ENCODE results near the gene SPTBN2. TPM values are rescaled to one million over a fixed set of nuclear protein-coding genes. Genes with fewer than 3 reads are reported as not detected.

SPTBN2 gene
- total RNA-seq, 1 experiment from 2014 or later = 40.7 TPM

GRCh38 chr11:66639066-66639813 is 89.8 kb downstream of the SPTBN2 start:
- peak overlapping the region; percentile 99 for H3K27ac Mint-ChIP-seq
- H3K9me3 Mint-ChIP-seq = no peaks in the 10 kb centered on the region
- TF ChIP-seq ARID4B (CRISPR knock-in tag; IDR thresholded peaks at IDR 0.05; ENCODE audit: borderline replicate concordance) = no peak
- no peak for TF ChIP-seq E2F5 (CRISPR knock-in tag; IDR thresholded peaks at IDR 0.05)
- no peak for TF ChIP-seq ZNF396 (CRISPR knock-in tag; IDR thresholded peaks at IDR 0.05; ENCODE audit: borderline replicate concordance)
- no peak for TF ChIP-seq FOXK1 (CRISPR knock-in tag; IDR thresholded peaks at IDR 0.05)
- TF ChIP-seq SMAD4 (CRISPR knock-in tag; IDR thresholded peaks at IDR 0.05) = no peak
- no peak for TF ChIP-seq TCF7 (CRISPR knock-in tag; IDR thresholded peaks at IDR 0.05; ENCODE audit: low read depth)
- TF ChIP-seq, protein P1, sequence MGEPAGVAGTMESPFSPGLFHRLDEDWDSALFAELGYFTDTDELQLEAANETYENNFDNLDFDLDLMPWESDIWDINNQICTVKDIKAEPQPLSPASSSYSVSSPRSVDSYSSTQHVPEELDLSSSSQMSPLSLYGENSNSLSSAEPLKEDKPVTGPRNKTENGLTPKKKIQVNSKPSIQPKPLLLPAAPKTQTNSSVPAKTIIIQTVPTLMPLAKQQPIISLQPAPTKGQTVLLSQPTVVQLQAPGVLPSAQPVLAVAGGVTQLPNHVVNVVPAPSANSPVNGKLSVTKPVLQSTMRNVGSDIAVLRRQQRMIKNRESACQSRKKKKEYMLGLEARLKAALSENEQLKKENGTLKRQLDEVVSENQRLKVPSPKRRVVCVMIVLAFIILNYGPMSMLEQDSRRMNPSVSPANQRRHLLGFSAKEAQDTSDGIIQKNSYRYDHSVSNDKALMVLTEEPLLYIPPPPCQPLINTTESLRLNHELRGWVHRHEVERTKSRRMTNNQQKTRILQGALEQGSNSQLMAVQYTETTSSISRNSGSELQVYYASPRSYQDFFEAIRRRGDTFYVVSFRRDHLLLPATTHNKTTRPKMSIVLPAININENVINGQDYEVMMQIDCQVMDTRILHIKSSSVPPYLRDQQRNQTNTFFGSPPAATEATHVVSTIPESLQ (CRISPR knock-in tag; IDR thresholded peaks at IDR 0.05) = no peak
- no peak for TF ChIP-seq PRDM15 (CRISPR knock-in tag; IDR thresholded peaks at IDR 0.05)
- CTCF ChIA-PET = interaction anchor here (0.5 to 2.1 kb wide), 6 partner anchors 16 to 337 kb away, joined by 3 to 23 read pairs (median 4); partner anchors contain the start of genes CCDC87, CCS and RBM4B
- no peaks in the 10 kb centered on the region for H3K27me3 Mint-ChIP-seq (ENCODE audit: low read depth)
- peak overlapping the region; percentile 99 for H3K4me3 Mint-ChIP-seq
- H3K4me1 Mint-ChIP-seq = peaks cover 64% of the 10 kb centered on the region
- DNase-seq (ENCODE audit: low spot score) (no peak), ATAC-seq (no peak)
- H3K36me3 Mint-ChIP-seq = peaks cover 60% of the 10 kb centered on the region
- POLR2A ChIA-PET = interaction anchor here (0.6 to 3.0 kb wide), 11 partner anchors 9 to 93 kb away, joined by 3 to 38 read pairs (median 12); partner anchors contain the start of genes CCDC87, CCS, RBM14 and RBM4B

- Mint-ChIP-seq H3K4me3 (peak within 1 kb of the TSS; percentile 99), H3K27ac (peak within 1 kb of the TSS; percentile 99), H3K36me3 (peaks cover 55% of the 10 kb centered on the region), H3K9me3 (no peaks in the 10 kb centered on the region), H3K4me1 (peaks cover 60% of the 10 kb centered on the region), H3K27me3 (ENCODE audit: low read depth) (no peaks in the 10 kb centered on the region)
- ChIA-PET POLR2A (interaction anchor here (0.5 to 3.0 kb wide), 31 partner anchors 9 to 309 kb away, joined by 3 to 38 read pairs (median 5); partner anchors contain the start of genes ACTN3, BBS1, CCDC87 and CCS), CTCF (interaction anchor here (0.5 to 2.1 kb wide), 20 partner anchors 14 to 338 kb away, joined by 3 to 23 read pairs (median 4); partner anchors contain the start of genes CCDC87, CCS, DPP3 and RBM14)
- ATAC-seq (peak; percentile 96), DNase-seq (ENCODE audit: low spot score) (peak; percentile 97)
- TF ChIP-seq, protein P2, sequence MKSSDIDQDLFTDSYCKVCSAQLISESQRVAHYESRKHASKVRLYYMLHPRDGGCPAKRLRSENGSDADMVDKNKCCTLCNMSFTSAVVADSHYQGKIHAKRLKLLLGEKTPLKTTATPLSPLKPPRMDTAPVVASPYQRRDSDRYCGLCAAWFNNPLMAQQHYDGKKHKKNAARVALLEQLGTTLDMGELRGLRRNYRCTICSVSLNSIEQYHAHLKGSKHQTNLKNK (CRISPR knock-in tag; IDR thresholded peaks at IDR 0.05) = no peak; the same call in 1 of the 2 replicates
- TF ChIP-seq AR (CRISPR knock-in tag; IDR thresholded peaks at IDR 0.05) (no peak; the same call in 1 of the 2 replicates), TP53 (CRISPR knock-in tag; IDR thresholded peaks at IDR 0.05) (no peak), ZNF396 (CRISPR knock-in tag; IDR thresholded peaks at IDR 0.05; ENCODE audit: borderline replicate concordance) (no peak), FOXK1 (CRISPR knock-in tag; IDR thresholded peaks at IDR 0.05) (peak; percentile 62), JUN (CRISPR knock-in tag; IDR thresholded peaks at IDR 0.05) (no peak; the same call in 1 of the 2 replicates), CDX4 (CRISPR knock-in tag; IDR thresholded peaks at IDR 0.05; ENCODE audit: borderline replicate concordance) (no peak; the same call in 1 of the 2 replicates), ETV6 (CRISPR knock-in tag; IDR thresholded peaks at IDR 0.05) (peak; percentile 18; the same call in 1 of the 2 replicates)
These were observed 90.6 kb downstream of the SPTBN2 start, which contains the start of gene RBM4 for GRCh38 chr11:66638177-66639065. Gene RBM4, plus strand, starts transcription at chr11:66638703. Its CDS starts 1,009 bp downstream, at chr11:66639712.

Measured in WTC11 (cell line).